Neural cell (in vitro differentiated cells): ENCODE measurements around the gene FLYWCH1.

Experiments used
- CTCF ChIP-seq: fragments of 450-650 bp; IDR thresholded peaks from 2 replicates; pipeline ENCODE4 v1.5.1; 2014; ENCODE audit warnings: antibody characterized with exemption, mild to moderate bottlenecking, moderate library complexity; ENCODE audit not compliant: poor library complexity, severe bottlenecking
- EZH2 ChIP-seq: fragments of 200-600, 300-800 bp; shearing (Covaris generic), sonication (generic); IDR thresholded peaks from 2 replicates; pipeline ENCODE4 v1.6.1; 2014; ENCODE audit warnings: antibody characterized with exemption, low read length, borderline replicate concordance, mild to moderate bottlenecking; ENCODE audit not compliant: insufficient read depth, poor library complexity, severe bottlenecking
- MXI1 ChIP-seq: fragments of 450-650 bp; conservative IDR thresholded peaks from 2 replicates; pipeline ENCODE4 v1.6.1; 2014; ENCODE audit warnings: antibody characterized with exemption, mild to moderate bottlenecking; ENCODE audit not compliant: poor library complexity, severe bottlenecking
- RAD21 ChIP-seq: fragments of 450-650 bp; conservative IDR thresholded peaks from 2 replicates; pipeline ENCODE4 v1.6.1; 2014; ENCODE audit warnings: antibody characterized with exemption, mild to moderate bottlenecking, moderate library complexity
- REST ChIP-seq: IDR thresholded peaks from 2 replicates; pipeline ENCODE4 v1.6.1; 2012; ENCODE audit warnings: borderline replicate concordance

GRCh38 chr16:2988590-2989099 is 76.9 kb downstream of the FLYWCH1 start:
- TF ChIP-seq CTCF (no peak), EZH2 (no peak), MXI1 (no peak), REST (no peak), RAD21 (no peak)
